Thoracic aorta (tissue), 2 donors: ENCODE results near the gene ELAVL3. TPM values are rescaled to one million over a fixed set of nuclear protein-coding genes. Genes with fewer than 3 reads are reported as not detected.

Experiments used
- ATAC-seq: fragments of 150-250 bp; one replicate; pipeline ENCODE4 v1.8.0; 2017; ENCODE audit warnings: low read depth; ENCODE audit not compliant: insufficient number of reproducible peaks, low FRiP score
- DNase-seq: peaks from one replicate; pipeline ENCODE4 v3.0.0-alpha.2; 2020; ENCODE audit warnings: low spot score
- H3K27ac ChIP-seq, 2 donors: fragments of 200-600 bp; sonication (generic); 1 replicate in 1 of 2; 2 replicates in 1 of 2; pipeline ENCODE4 v1.5.1; 2016; ENCODE audit warnings: mild to moderate bottlenecking in 2 of 2, moderate library complexity in 2 of 2
- H3K27me3 ChIP-seq: fragments of 200-600 bp; sonication (generic); replicated peaks from 2 replicates; pipeline ENCODE4 v1.6.0; 2016; ENCODE audit warnings: mild to moderate bottlenecking; ENCODE audit not compliant: insufficient read depth
- H3K36me3 ChIP-seq: fragments of 200-600 bp; sonication (generic); one replicate; pipeline ENCODE4 v1.5.1; 2016
- H3K4me1 ChIP-seq, 2 donors: fragments of 200-600 bp; sonication (generic); 1 replicate in 1 of 2; 2 replicates in 1 of 2; pipeline versions ENCODE4 v1.5.1 to v1.6.0; 2016; ENCODE audit warnings: low read depth in 2 of 2, mild to moderate bottlenecking in 1 of 2; ENCODE audit not compliant: control insufficient read depth in 1 of 2
- H3K4me3 ChIP-seq: fragments of 200-600 bp; sonication (generic); 2 replicates; pipeline ENCODE4 v1.5.1; 2016; ENCODE audit warnings: mild to moderate bottlenecking
- H3K9me3 ChIP-seq: fragments of 200-600 bp; sonication (generic); 2 replicates; pipeline ENCODE4 v1.5.1; 2016
- total RNA-seq, 2 donors: library from RNA; depleted of rRNA; stranded (reverse); fragments of >200 nt; gene quantifications; one replicate each; pipeline versions ENCODE4 v1.1.0 to v1.2.3, GENCODE V29; 2016
- TF ChIP-seq, protein P1 (sequence below): fragments of 200-600 bp; sonication (generic); IDR thresholded peaks from one replicate; pipeline ENCODE4 v1.5.1; 2019; ENCODE audit warnings: antibody characterized with exemption

The ELAVL3 gene
- total RNA-seq, 2 donors from 2014 or later = not detected

DNA sequence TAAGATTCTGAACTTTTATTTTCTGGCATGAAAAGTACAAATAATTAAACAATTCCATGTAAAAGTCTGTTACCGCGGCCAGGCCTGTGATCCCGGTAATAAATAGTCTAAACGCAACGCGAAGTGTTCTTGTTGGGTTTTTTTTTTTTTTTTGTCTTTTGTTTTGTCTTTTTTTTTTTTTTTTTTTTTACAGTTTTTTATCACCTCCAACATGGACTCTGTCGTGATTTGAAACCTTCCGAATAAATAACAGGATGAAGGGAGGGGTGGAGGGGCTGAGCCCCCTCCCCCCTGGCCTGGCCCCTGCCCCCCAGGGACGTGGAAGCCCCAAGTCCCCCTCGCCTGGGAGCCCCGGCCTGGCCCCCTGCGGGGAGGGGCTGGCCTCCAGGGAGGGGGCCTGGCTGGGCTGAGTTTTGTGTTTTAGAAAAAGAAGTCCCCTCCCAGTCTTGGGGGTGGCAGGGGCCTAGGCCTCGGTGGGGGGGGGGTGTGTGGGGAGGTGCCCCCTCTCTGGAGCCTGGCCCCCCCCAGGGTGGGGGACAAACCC is 29.4 kb downstream of the ELAVL3 start:
- Histone ChIP-seq H3K4me1 (no peaks in the 10 kb centered on the region), H3K4me3 (no peak overlapping the region), H3K27ac (no peak overlapping the region), H3K9me3 (no peaks in the 10 kb centered on the region), H3K36me3 (peaks cover 27% of the 10 kb centered on the region), H3K27me3 (no peaks in the 10 kb centered on the region)
- TF ChIP-seq, protein P1, sequence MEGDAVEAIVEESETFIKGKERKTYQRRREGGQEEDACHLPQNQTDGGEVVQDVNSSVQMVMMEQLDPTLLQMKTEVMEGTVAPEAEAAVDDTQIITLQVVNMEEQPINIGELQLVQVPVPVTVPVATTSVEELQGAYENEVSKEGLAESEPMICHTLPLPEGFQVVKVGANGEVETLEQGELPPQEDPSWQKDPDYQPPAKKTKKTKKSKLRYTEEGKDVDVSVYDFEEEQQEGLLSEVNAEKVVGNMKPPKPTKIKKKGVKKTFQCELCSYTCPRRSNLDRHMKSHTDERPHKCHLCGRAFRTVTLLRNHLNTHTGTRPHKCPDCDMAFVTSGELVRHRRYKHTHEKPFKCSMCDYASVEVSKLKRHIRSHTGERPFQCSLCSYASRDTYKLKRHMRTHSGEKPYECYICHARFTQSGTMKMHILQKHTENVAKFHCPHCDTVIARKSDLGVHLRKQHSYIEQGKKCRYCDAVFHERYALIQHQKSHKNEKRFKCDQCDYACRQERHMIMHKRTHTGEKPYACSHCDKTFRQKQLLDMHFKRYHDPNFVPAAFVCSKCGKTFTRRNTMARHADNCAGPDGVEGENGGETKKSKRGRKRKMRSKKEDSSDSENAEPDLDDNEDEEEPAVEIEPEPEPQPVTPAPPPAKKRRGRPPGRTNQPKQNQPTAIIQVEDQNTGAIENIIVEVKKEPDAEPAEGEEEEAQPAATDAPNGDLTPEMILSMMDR = no peak
- no peak for ATAC-seq
- DNase-seq = no peak

DNA sequence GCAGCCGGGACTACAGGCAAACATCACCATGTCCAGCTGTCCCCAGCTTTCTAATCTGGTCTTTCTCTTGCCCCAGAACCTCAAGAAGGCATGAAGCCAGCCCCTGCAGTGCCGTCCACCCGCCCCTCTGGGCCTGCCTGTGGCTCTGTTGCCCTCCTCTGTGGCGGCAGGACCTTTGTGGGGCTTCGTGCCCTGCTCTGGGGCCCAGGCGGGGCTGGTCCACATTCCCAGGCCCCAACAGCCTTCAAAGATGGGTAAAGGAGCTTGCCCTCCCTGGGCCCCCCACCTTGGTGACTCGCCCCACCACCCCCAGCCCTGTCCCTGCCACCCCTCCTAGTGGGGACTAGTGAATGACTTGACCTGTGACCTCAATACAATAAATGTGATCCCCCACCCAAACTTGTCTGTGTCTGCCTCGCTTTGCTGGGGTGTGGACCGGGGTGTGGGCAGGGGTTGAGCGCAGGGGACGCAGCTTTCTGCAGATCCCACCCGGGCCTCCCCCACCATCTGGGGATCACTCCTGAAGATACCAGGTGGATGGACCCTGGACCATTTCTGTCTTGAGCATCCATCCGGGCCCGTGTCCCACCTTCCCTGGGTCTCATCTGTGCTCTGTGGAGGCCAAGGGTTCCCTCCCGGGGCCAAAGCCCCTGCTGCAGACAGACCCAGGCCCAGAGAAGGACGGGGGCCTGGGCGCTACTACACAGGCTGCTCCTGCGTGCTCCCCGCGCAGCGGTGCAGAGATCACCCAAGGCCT is 30.1 kb downstream of the ELAVL3 start:
- no peaks in the 10 kb centered on the region for H3K9me3 ChIP-seq
- H3K36me3 ChIP-seq = peaks cover 31% of the 10 kb centered on the region
- H3K4me1 ChIP-seq = no peaks in the 10 kb centered on the region
- H3K27ac ChIP-seq = no peak overlapping the region
- TF ChIP-seq, protein P1 = no peak
- DNase-seq (no peak), ATAC-seq (no peak)
- H3K4me3 ChIP-seq = no peak overlapping the region
- H3K27me3 ChIP-seq = no peaks in the 10 kb centered on the region

DNA sequence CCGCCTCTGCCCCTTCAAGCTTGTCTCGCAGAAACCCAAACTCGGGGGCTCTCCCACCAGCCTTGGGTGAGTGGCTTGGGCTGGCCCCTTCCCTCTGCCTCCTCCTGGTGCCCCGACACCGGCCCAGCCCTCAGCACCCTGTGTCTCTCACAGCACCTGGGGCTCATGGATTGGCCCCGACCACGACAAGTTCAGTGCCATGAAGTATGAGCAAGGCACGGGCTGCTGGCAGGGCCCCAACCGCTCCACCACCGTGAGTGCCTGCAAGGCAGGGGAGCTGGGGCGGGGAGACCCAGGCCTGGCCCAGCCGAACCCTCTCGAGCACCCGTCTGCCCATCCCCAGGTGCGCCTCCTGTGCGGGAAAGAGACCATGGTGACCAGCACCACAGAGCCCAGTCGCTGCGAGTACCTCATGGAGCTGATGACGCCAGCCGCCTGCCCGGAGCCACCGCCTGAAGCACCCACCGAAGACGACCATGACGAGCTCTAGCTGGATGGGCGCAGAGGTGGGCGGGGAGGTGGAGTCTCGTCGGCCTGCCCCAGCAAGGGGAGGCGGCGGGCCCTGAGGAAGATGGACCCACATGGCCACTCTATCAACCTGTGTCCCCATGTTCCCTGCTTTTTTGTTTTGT is 31.8 kb downstream of the ELAVL3 start:
- H3K4me1 ChIP-seq = no peaks in the 10 kb centered on the region
- no peaks in the 10 kb centered on the region for H3K9me3 ChIP-seq
- H3K36me3 ChIP-seq = peaks cover 41% of the 10 kb centered on the region
- ATAC-seq = no peak
- H3K4me3 ChIP-seq = no peak overlapping the region
- no peak for DNase-seq
- no peaks in the 10 kb centered on the region for H3K27me3 ChIP-seq
- no peak overlapping the region for H3K27ac ChIP-seq
- TF ChIP-seq, protein P1 = no peak

DNA sequence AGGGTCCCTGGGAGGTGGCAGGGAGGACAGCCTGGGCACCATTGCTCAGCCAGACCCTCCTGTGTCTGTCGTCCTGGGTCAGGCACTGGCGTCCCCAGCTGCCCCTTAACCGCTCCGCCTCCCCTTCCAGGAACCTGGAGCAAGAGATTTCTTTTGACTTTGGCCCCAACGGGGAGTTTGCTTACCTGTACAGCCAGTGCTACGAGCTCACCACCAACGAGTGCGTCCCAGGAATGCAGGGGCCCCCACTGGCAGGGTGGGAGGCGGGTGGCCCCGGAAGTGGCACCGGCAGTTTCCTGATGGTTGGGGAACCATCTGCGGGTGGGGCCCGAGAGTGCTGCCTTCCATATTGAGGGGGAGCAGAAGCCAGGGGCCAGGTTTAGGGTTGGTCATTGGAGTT is 32.4 kb downstream of the ELAVL3 start:
- DNase-seq = no peak
- Histone ChIP-seq H3K27ac (no peak overlapping the region), H3K36me3 (peaks cover 41% of the 10 kb centered on the region), H3K9me3 (no peaks in the 10 kb centered on the region), H3K4me1 (no peaks in the 10 kb centered on the region), H3K27me3 (no peaks in the 10 kb centered on the region), H3K4me3 (no peak overlapping the region)
- ATAC-seq = no peak
- TF ChIP-seq, protein P1 = no peak
